Measurements from ENCODE around the gene CHST10. TPM values are rescaled to one million over a fixed set of nuclear protein-coding genes. Genes with fewer than 3 reads are reported as not detected.

Gene CHST10
- total RNA-seq, 1 experiment from 2014 or later, result 29.7 TPM

DNA sequence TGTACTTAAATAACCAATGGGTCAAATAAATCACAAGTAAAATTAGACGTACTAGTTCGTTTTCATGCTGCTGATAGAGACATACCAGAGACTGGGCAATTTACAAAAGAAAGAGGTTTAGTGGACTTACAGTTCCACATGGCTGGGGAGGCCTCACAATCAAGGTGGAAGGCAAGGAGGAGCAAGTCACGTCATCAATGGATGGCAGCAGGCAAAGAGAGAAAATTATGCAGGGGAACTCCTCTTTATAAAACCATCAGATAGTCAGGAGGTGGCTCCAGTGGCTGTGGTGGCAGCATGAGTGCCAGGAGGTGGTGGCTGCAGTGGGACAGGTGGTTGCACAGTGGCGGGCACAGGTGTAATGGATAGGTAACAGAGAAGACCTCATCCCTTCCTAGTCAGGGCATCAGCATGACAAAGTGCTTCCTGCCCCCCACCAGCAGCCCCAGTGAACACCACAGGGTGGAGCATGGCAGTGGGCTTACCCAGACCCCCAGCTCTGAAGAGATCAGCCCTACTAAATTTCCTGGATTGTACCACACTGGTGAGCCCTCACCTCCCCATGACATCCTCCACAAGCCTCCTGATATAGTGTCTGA lies 6.9 kb upstream of the CHST10 start:
- WGBS (ENCODE audit: extremely low coverage, insufficient read length, low lambda C conversion rate), result no CpG with 5 or more reads among the region's 4 CpGs
- peaks cover 2% of the 10 kb centered on the region; the same call in 1 of the 2 replicates for H3K27me3 Mint-ChIP-seq (ENCODE audit: low read depth)

More for the DNA sequence above, 6.9 kb upstream of the CHST10 start:
- no peaks in the 10 kb centered on the region for H3K9me3 ChIP-seq (ENCODE audit: control insufficient read depth, low read depth, low read length)
- H3K56ac ChIP-seq (ENCODE audit: insufficient read length, low read depth, low read length), result no peak overlapping the region
- H4K5ac ChIP-seq (ENCODE audit: insufficient read length, low read depth, low read length), result no peak overlapping the region
- H3K23ac ChIP-seq (ENCODE audit: insufficient read length, low read depth, low read length), result no peak overlapping the region
- H3K4me1 Mint-ChIP-seq, result peaks cover 8 to 14% of the 10 kb centered on the region in 2 experiments
- H2AK5ac ChIP-seq (ENCODE audit: insufficient read length, low read length), result no peak overlapping the region
- H3K9ac ChIP-seq (ENCODE audit: extremely low read depth, insufficient read length, low read length), result no peak overlapping the region
- H2BK120ac ChIP-seq (ENCODE audit: low read depth, low read length, poor library complexity, severe bottlenecking), result no peak overlapping the region
- H3K4me1 ChIP-seq (ENCODE audit: insufficient read depth, low read length), result no peaks in the 10 kb centered on the region; the same call in 1 of the 2 replicates
- no peak for DNase-seq
- no peak overlapping the region for H4K8ac ChIP-seq (replicated peaks; ENCODE audit: insufficient read length, low read depth, low read length)
- H2BK5ac ChIP-seq (ENCODE audit: insufficient read length, low read length), result no peak overlapping the region
- no peak overlapping the region for H3T11ph ChIP-seq (ENCODE audit: low read length)
- no peak overlapping the region for H3K4me2 ChIP-seq (ENCODE audit: insufficient read depth, insufficient read length, low read length)
- no peaks in the 10 kb centered on the region for H3K79me2 ChIP-seq (ENCODE audit: insufficient read depth, low read length)
- no peak overlapping the region for H2BK12ac ChIP-seq (ENCODE audit: insufficient read length, low read depth, low read length)
- TF ChIP-seq, protein P1, sequence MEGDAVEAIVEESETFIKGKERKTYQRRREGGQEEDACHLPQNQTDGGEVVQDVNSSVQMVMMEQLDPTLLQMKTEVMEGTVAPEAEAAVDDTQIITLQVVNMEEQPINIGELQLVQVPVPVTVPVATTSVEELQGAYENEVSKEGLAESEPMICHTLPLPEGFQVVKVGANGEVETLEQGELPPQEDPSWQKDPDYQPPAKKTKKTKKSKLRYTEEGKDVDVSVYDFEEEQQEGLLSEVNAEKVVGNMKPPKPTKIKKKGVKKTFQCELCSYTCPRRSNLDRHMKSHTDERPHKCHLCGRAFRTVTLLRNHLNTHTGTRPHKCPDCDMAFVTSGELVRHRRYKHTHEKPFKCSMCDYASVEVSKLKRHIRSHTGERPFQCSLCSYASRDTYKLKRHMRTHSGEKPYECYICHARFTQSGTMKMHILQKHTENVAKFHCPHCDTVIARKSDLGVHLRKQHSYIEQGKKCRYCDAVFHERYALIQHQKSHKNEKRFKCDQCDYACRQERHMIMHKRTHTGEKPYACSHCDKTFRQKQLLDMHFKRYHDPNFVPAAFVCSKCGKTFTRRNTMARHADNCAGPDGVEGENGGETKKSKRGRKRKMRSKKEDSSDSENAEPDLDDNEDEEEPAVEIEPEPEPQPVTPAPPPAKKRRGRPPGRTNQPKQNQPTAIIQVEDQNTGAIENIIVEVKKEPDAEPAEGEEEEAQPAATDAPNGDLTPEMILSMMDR (conservative IDR thresholded peaks at IDR 0.05), result no peak
- no peak overlapping the region for H2AFZ ChIP-seq (ENCODE audit: low read length)
- no peaks in the 10 kb centered on the region for H4K20me1 ChIP-seq (ENCODE audit: control insufficient read depth, insufficient read depth, insufficient read length)
- H3K27me3 ChIP-seq (ENCODE audit: insufficient read depth, low read length), result no peaks in the 10 kb centered on the region
- no peak overlapping the region for H3K27ac ChIP-seq (ENCODE audit: insufficient read length, low read depth, low read length)
- no peak overlapping the region for H3K4ac ChIP-seq (ENCODE audit: low read depth, low read length)
- H3K36me3 Mint-ChIP-seq (ENCODE audit: insufficient read depth in 1 of 3, low read depth in 3 of 3), result peaks cover 0 to 2% (median 0%) of the 10 kb centered on the region in 3 experiments; a peak in 2 of 7 replicates
- H3K4me3 Mint-ChIP-seq, result peak overlapping the region in 1 of 2 experiments; percentile 55; a peak in 1 of 5 replicates
- H4K91ac ChIP-seq (ENCODE audit: insufficient read length, low read depth, low read length), result no peak overlapping the region
- no peak overlapping the region for H2BK15ac ChIP-seq (ENCODE audit: low read depth, low read length)
- peaks cover 0 to 5% of the 10 kb centered on the region in 2 experiments; a peak in 2 of 5 replicates for H3K9me3 Mint-ChIP-seq
- no peak overlapping the region for H3K18ac ChIP-seq (ENCODE audit: insufficient read length, low read depth, low read length)
- no peak overlapping the region; a peak in 1 of 7 replicates for H3K27ac Mint-ChIP-seq
- H3K79me1 ChIP-seq (ENCODE audit: insufficient read depth, low read depth, low read length, poor library complexity, severe bottlenecking), result no peaks in the 10 kb centered on the region
- no peak overlapping the region for H2BK20ac ChIP-seq (ENCODE audit: low read depth, low read length, poor library complexity, severe bottlenecking)
- no peak overlapping the region for H3K14ac ChIP-seq (ENCODE audit: insufficient read depth, low read length)
- H3K23me2 ChIP-seq (ENCODE audit: insufficient read length, low read depth, low read length, poor library complexity, severe bottlenecking), result no peaks in the 10 kb centered on the region
